Measurements from ENCODE around the gene HK2. TPM values are rescaled to one million over a fixed set of nuclear protein-coding genes. Genes with fewer than 3 reads are reported as not detected.

The HK2 gene
- total and polyA plus RNA-seq, 2 donors (not counting 3 experiments of a cell fraction or from before 2014, with no cell fraction given): 3.4 to 13.0 TPM

GRCh38 chr2:74824679-74825078, 9.2 kb upstream of the HK2 start:
- no peak for TF ChIP-seq GATA2 (IDR thresholded peaks at IDR 0.05; ENCODE audit: insufficient read depth, insufficient read length, low read depth, low read length)
- no peak for TF ChIP-seq JUN (IDR thresholded peaks at IDR 0.05; ENCODE audit: borderline replicate concordance, insufficient read depth, insufficient read length, low read depth)
- no peak for TF ChIP-seq MAX (IDR thresholded peaks at IDR 0.05; ENCODE audit: insufficient read depth, insufficient read length)
- TF ChIP-seq CTCF (IDR thresholded peaks at IDR 0.05; ENCODE audit: extremely low read depth in 1 of 2, insufficient read depth in 1 of 2, low read depth in 1 of 2, low read length in 2 of 2): no peak
- no peak for TF ChIP-seq MYC (IDR thresholded peaks at IDR 0.05; ENCODE audit: low read depth, low read length)
- no peak for TF ChIP-seq FOS (IDR thresholded peaks at IDR 0.05; ENCODE audit: borderline replicate concordance, insufficient read depth, low read length)
- TF ChIP-seq POLR2AphosphoS5 (IDR thresholded peaks at IDR 0.05; ENCODE audit: insufficient read depth, low read depth, low read length): no peak
- TF ChIP-seq EZH2 (IDR thresholded peaks at IDR 0.05; ENCODE audit: borderline replicate concordance, low read depth, low read length, severe bottlenecking): no peak
- no peak for TF ChIP-seq POLR2A (IDR thresholded peaks at IDR 0.05; ENCODE audit: low read depth, low read length)
- Histone ChIP-seq H3K9ac (replicated peaks; ENCODE audit: extremely low read depth, insufficient read depth, low read length) (no peak overlapping the region), H3K79me2 (ENCODE audit: control insufficient read depth, insufficient read depth, low read length) (no peaks in the 10 kb centered on the region), H3K9me1 (replicated peaks; ENCODE audit: control insufficient read depth, extremely low read depth, insufficient read depth, low read length) (no peaks in the 10 kb centered on the region), H3K9me3 (replicated peaks; ENCODE audit: control insufficient read depth, insufficient read depth, low read length) (no peaks in the 10 kb centered on the region), H4K20me1 (replicated peaks; ENCODE audit: control insufficient read depth, extremely low read depth, insufficient read depth, low read length) (no peaks in the 10 kb centered on the region), H3K27ac (ENCODE audit: insufficient read depth, low read depth, low read length) (no peak overlapping the region), H3K4me1 (ENCODE audit: control insufficient read depth, extremely low read depth, insufficient read depth, low read length) (no peaks in the 10 kb centered on the region), H3K4me3 (replicated peaks in 1 of 3; ENCODE audit: insufficient read depth in 1 of 3, low read depth in 1 of 3, low read length in 3 of 3) (no peak overlapping the region), H3K27me3 (ENCODE audit: control insufficient read depth in 2 of 2, insufficient read depth in 2 of 2, low read length in 2 of 2) (peaks cover 13 to 16% of the 10 kb centered on the region in 2 experiments), H2AFZ (ENCODE audit: low read depth, low read length) (no peak overlapping the region), H3K4me2 (ENCODE audit: insufficient read depth, low read length) (no peak overlapping the region), H3K36me3 (ENCODE audit: control insufficient read depth in 2 of 2, extremely low read depth in 1 of 2, insufficient read depth in 2 of 2, low read length in 2 of 2) (no peaks in the 10 kb centered on the region)
- DNase-seq (ENCODE audit: low read depth, low spot score) (no peak), FAIRE-seq (no peak)
- BruUV-seq (replicated peaks): no TSS peak
- dilution Hi-C loops (cut with MboI; ENCODE audit: extremely low pct_ligation_motif_present, low sequenced_read_pairs) (no loop called here), intact Hi-C loops (cut with micrococcal nuclease) (no loop called here)
- ChIA-PET POLR2A (no interaction called here), CTCF (interaction anchor here (0.5 to 1.7 kb wide), 2 partner anchors 15 to 130 kb away, joined by 3 read pairs; no protein-coding TSS in a partner anchor)
